H9 (cell line): ENCODE results near the gene ARHGAP22. TPM values are rescaled to one million over a fixed set of nuclear protein-coding genes. Genes with fewer than 3 reads are reported as not detected.

ENCODE experiments used
- DNase-seq: peaks from one replicate; pipeline ENCODE4 v3.0.0-alpha.2; 2017
- H2AFZ ChIP-seq: one replicate; pipeline ENCODE4 v1.6.1; 2013; ENCODE audit warnings: mild to moderate bottlenecking, low read length, control low read depth, moderate library complexity
- H2AK5ac ChIP-seq: 2 replicates; pipeline ENCODE4 v1.6.1; 2013; ENCODE audit warnings: low read length, control low read depth, mixed read lengths; ENCODE audit not compliant: insufficient read length
- H2BK120ac ChIP-seq: one replicate; pipeline ENCODE4 v1.6.1; 2013; ENCODE audit warnings: low read depth, mild to moderate bottlenecking, low read length, control low read depth, inconsistent platforms; ENCODE audit not compliant: poor library complexity, severe bottlenecking
- H2BK12ac ChIP-seq: 2 replicates; pipeline ENCODE4 v1.6.1; 2013; ENCODE audit warnings: low read length, control low read depth, mixed read lengths, low read depth; ENCODE audit not compliant: insufficient read length
- H2BK15ac ChIP-seq: 2 replicates; pipeline ENCODE4 v1.6.1; 2013; ENCODE audit warnings: low read depth, low read length, control low read depth
- H2BK20ac ChIP-seq: one replicate; pipeline ENCODE4 v1.6.1; 2013; ENCODE audit warnings: low read depth, mild to moderate bottlenecking, low read length, control low read depth, inconsistent platforms; ENCODE audit not compliant: poor library complexity, severe bottlenecking
- H2BK5ac ChIP-seq: 2 replicates; pipeline ENCODE4 v1.6.1; 2013; ENCODE audit warnings: low read length, control low read depth, mixed read lengths; ENCODE audit not compliant: insufficient read length
- H3K14ac ChIP-seq: 2 replicates; pipeline ENCODE4 v1.6.1; 2013; ENCODE audit warnings: low read length, control low read depth; ENCODE audit not compliant: insufficient read depth
- H3K18ac ChIP-seq: 2 replicates; pipeline ENCODE4 v1.6.1; 2013; ENCODE audit warnings: low read depth, mild to moderate bottlenecking, mixed read lengths, low read length, control low read depth; ENCODE audit not compliant: insufficient read length
- H3K23ac ChIP-seq: 2 replicates; pipeline ENCODE4 v1.6.1; 2013; ENCODE audit warnings: low read length, control low read depth, mixed read lengths, low read depth; ENCODE audit not compliant: insufficient read length
- H3K23me2 ChIP-seq: 2 replicates; pipeline ENCODE4 v1.6.1; 2013; ENCODE audit warnings: low read depth, mild to moderate bottlenecking, mixed read lengths, low read length, control low read depth; ENCODE audit not compliant: insufficient read length, poor library complexity, severe bottlenecking
- H3K27ac ChIP-seq: 2 replicates; pipeline ENCODE4 v1.5.1; 2013; ENCODE audit warnings: low read length, control low read depth, mixed read lengths, low read depth; ENCODE audit not compliant: insufficient read length
- H3K27me3 ChIP-seq: 2 replicates; pipeline ENCODE4 v1.6.1; 2013; ENCODE audit warnings: low read length, control low read depth, inconsistent platforms; ENCODE audit not compliant: insufficient read depth
- H3K4ac ChIP-seq: 2 replicates; pipeline ENCODE4 v1.6.1; 2013; ENCODE audit warnings: low read depth, mild to moderate bottlenecking, control low read depth, inconsistent platforms, low read length, moderate library complexity
- H3K4me1 ChIP-seq: 2 replicates; pipeline ENCODE4 v1.6.1; 2013; ENCODE audit warnings: low read length, control low read depth, inconsistent platforms; ENCODE audit not compliant: insufficient read depth
- H3K4me2 ChIP-seq: 2 replicates; pipeline ENCODE4 v1.6.1; 2013; ENCODE audit warnings: low read length, control low read depth, mixed read lengths; ENCODE audit not compliant: insufficient read length, insufficient read depth
- H3K56ac ChIP-seq: 2 replicates; pipeline ENCODE4 v1.6.1; 2013; ENCODE audit warnings: low read depth, mild to moderate bottlenecking, mixed read lengths, low read length, control low read depth; ENCODE audit not compliant: insufficient read length
- H3K79me1 ChIP-seq: 2 replicates; pipeline ENCODE4 v1.6.1; 2013; ENCODE audit warnings: low read depth, mild to moderate bottlenecking, moderate library complexity, low read length, control low read depth, inconsistent platforms; ENCODE audit not compliant: insufficient read depth, poor library complexity, severe bottlenecking
- H3K79me2 ChIP-seq: 2 replicates; pipeline ENCODE4 v1.6.1; 2013; ENCODE audit warnings: low read length, control low read depth, inconsistent platforms; ENCODE audit not compliant: insufficient read depth
- H3K9ac ChIP-seq: 2 replicates; pipeline ENCODE4 v1.6.1; 2013; ENCODE audit warnings: low read length, control low read depth, mixed read lengths; ENCODE audit not compliant: insufficient read length; ENCODE audit errors: extremely low read depth
- H3K9me3 ChIP-seq: one replicate; pipeline ENCODE4 v1.6.1; 2013; ENCODE audit warnings: low read depth, low read length, inconsistent platforms; ENCODE audit not compliant: control insufficient read depth
- H3T11ph ChIP-seq: one replicate; pipeline ENCODE4 v1.6.1; 2013; ENCODE audit warnings: mild to moderate bottlenecking, low read length, control low read depth, inconsistent platforms
- H4K20me1 ChIP-seq: one replicate; pipeline ENCODE4 v1.6.1; 2013; ENCODE audit not compliant: control insufficient read depth, insufficient read length, insufficient read depth
- H4K5ac ChIP-seq: 2 replicates; pipeline ENCODE4 v1.6.1; 2013; ENCODE audit warnings: low read depth, mild to moderate bottlenecking, mixed read lengths, low read length, control low read depth; ENCODE audit not compliant: insufficient read length
- H4K8ac ChIP-seq: replicated peaks from 2 replicates; pipeline ENCODE4 v1.6.1; 2013; ENCODE audit warnings: low read length, control low read depth, mixed read lengths, low read depth; ENCODE audit not compliant: insufficient read length
- H4K91ac ChIP-seq: 2 replicates; pipeline ENCODE4 v1.6.1; 2013; ENCODE audit warnings: low read depth, mild to moderate bottlenecking, moderate library complexity, mixed read lengths, low read length, control low read depth; ENCODE audit not compliant: insufficient read length
- H3K27ac Mint-ChIP-seq, 3 experiments: 2 replicates in 2 of 3; 3 replicates in 1 of 3; pipeline ENCODE4 v1.8.0; 2020 to 2021; ENCODE audit warnings: mixed read lengths in 3 of 3, mild to moderate bottlenecking in 1 of 3, moderate library complexity in 1 of 3
- H3K27me3 Mint-ChIP-seq: 2 replicates; pipeline ENCODE4 v1.8.0; 2021; ENCODE audit warnings: low read depth, mild to moderate bottlenecking, moderate library complexity, mixed read lengths
- H3K36me3 Mint-ChIP-seq, 3 experiments: 2 replicates in 2 of 3; 3 replicates in 1 of 3; pipeline ENCODE4 v1.8.0; 2020 to 2021; ENCODE audit warnings: low read depth in 3 of 3, mixed read lengths in 3 of 3; ENCODE audit not compliant: insufficient read depth in 1 of 3
- H3K4me1 Mint-ChIP-seq, 2 experiments: 2 replicates each; pipeline ENCODE4 v1.8.0; 2020; ENCODE audit warnings: mixed read lengths in 2 of 2
- H3K4me3 Mint-ChIP-seq, 2 experiments: 2 replicates in 1 of 2; 3 replicates in 1 of 2; pipeline ENCODE4 v1.8.0; 2020 to 2021; ENCODE audit warnings: mild to moderate bottlenecking in 2 of 2, mixed read lengths in 2 of 2, moderate library complexity in 1 of 2
- H3K9me3 Mint-ChIP-seq, 2 experiments: 2 replicates in 1 of 2; 3 replicates in 1 of 2; pipeline ENCODE4 v1.8.0; 2020; ENCODE audit warnings: mild to moderate bottlenecking in 2 of 2, mixed read lengths in 2 of 2, moderate library complexity in 1 of 2
- WGBS: extraction: QIAGEN DNeasy Blood & Tissue Kit; methylation state at CpG from one replicate; pipeline ENCODE4 v1.1.7; 2013; ENCODE audit warnings: missing lambda C conversion rate, low lambda C conversion rate, mixed read lengths; ENCODE audit not compliant: insufficient read length; ENCODE audit errors: extremely low coverage; 5-methylcytosine and 5-hydroxymethylcytosine counted together
- total RNA-seq: library from RNA; stranded (reverse); gene quantifications from 2 replicates; pipeline ENCODE4 v1.2.1, GENCODE V29; 2021
- TF ChIP-seq, protein P1 (sequence below): fragments of 200-600 bp; sonication (generic); conservative IDR thresholded peaks from 3 replicates; pipeline ENCODE4 v1.8.0; 2021; ENCODE audit warnings: antibody characterized with exemption, mild to moderate bottlenecking

ARHGAP22 gene
- total RNA-seq, 1 experiment from 2014 or later = 7.4 TPM

DNA sequence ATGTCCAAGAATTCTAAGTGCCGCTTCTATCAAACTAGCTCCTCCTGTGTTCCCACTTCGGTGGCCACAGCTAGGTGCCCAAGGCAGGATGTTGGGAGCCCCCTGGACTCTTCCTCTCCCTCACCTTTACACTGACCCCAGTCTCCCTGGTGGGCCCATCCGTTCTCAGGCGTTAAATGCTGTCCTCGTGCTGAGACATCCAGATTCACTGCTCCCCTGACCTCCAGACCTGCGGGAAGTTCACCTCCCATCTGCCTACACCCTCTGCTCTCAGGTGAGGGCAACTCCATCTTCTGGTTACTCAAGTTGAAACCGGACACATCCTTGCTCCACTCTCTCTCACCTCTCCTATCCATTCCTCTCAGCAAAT, 114.3 kb downstream of the ARHGAP22 start:
- H3K36me3 Mint-ChIP-seq = no peaks in the 10 kb centered on the region
- Histone ChIP-seq H4K5ac (no peak overlapping the region), H3K18ac (no peak overlapping the region), H4K20me1 (no peaks in the 10 kb centered on the region), H3T11ph (no peak overlapping the region), H2BK20ac (no peak overlapping the region), H2AK5ac (no peak overlapping the region), H3K27ac (no peak overlapping the region), H4K91ac (no peak overlapping the region), H3K79me1 (no peaks in the 10 kb centered on the region), H3K4me1 (no peaks in the 10 kb centered on the region), H3K23ac (no peak overlapping the region), H3K9ac (no peak overlapping the region), H4K8ac (no peak overlapping the region), H3K23me2 (no peaks in the 10 kb centered on the region), H2AFZ (no peak overlapping the region), H3K4ac (no peak overlapping the region), H2BK15ac (no peak overlapping the region), H2BK120ac (no peak overlapping the region), H2BK5ac (no peak overlapping the region), H3K9me3 (no peaks in the 10 kb centered on the region), H3K4me2 (no peak overlapping the region), H2BK12ac (no peak overlapping the region), H3K79me2 (no peaks in the 10 kb centered on the region), H3K14ac (no peak overlapping the region), H3K56ac (no peak overlapping the region), H3K27me3 (no peaks in the 10 kb centered on the region)
- no peak overlapping the region for H3K4me3 Mint-ChIP-seq
- WGBS = no CpG with 5 or more reads among the region's 7 CpGs
- DNase-seq = no peak
- H3K9me3 Mint-ChIP-seq = no peaks in the 10 kb centered on the region
- no peaks in the 10 kb centered on the region; the same call in 1 of the 2 replicates for H3K27me3 Mint-ChIP-seq
- H3K4me1 Mint-ChIP-seq = peaks cover 8 to 16% of the 10 kb centered on the region in 2 experiments; a peak in 3 of 4 replicates
- TF ChIP-seq, protein P1, sequence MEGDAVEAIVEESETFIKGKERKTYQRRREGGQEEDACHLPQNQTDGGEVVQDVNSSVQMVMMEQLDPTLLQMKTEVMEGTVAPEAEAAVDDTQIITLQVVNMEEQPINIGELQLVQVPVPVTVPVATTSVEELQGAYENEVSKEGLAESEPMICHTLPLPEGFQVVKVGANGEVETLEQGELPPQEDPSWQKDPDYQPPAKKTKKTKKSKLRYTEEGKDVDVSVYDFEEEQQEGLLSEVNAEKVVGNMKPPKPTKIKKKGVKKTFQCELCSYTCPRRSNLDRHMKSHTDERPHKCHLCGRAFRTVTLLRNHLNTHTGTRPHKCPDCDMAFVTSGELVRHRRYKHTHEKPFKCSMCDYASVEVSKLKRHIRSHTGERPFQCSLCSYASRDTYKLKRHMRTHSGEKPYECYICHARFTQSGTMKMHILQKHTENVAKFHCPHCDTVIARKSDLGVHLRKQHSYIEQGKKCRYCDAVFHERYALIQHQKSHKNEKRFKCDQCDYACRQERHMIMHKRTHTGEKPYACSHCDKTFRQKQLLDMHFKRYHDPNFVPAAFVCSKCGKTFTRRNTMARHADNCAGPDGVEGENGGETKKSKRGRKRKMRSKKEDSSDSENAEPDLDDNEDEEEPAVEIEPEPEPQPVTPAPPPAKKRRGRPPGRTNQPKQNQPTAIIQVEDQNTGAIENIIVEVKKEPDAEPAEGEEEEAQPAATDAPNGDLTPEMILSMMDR = no peak
- H3K27ac Mint-ChIP-seq = peak overlapping the region in 1 of 3 experiments; percentile 2; a peak in 2 of 7 replicates
